NCI-H146 treated with DMSO at 0.1 percent for 48 hours (cell line): ENCODE measurements around the gene KSR2.

ENCODE experiments used
- DNase-seq: peaks from one replicate; lab custom pipeline; 2025; ENCODE audit not compliant: unreplicated experiment; lab: John Stamatoyannopoulos, UW

Gene KSR2

DNA sequence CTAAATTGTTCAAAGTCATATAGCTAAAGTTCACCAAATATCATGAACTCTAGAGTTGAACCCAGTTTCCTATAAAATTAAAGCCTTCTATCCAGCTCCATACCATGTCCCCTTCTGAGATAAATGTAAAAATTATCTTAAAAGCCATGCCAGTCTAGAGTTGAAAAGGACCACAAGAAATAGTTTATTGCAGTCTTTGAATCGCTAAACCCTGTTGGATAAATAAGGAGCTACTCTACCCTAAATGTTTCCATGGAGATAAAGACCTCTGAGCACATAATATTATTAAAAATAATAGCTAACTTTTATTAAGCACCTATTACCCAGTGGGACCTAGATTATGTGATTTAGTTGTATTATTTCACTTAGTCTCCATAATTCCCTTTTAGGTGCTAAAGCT is 379.8 kb downstream of the KSR2 start:
- no peak for DNase-seq

DNA sequence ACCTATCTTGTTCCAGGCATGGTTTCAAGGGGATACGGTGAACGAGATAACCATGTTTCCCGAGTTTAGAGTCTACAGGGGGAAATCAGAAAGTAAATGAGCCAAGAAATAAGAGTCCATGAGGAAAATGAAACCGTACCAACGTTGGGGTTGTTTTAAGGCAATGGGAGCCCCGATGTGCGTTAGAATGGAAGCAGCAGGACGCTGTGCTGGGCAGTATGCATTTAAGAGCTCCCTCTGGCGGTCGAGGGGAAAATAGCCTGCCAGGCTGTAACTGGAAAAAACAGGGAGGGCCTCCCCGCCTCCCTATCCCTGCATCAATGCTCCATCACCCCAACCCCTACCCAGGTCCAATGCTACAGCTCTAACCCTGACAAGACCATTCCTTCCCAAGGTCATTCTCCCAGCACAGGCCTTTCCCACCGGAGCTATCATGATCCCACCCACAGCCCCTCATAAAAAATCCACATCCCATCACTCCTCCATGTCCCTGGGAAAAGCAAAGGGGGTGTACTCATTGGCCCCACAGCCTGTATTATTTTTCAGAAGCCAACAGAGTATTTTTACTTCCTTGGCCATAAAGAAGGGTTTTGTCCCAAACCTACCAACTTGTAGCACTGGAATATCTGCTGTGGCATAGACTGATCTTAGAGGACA is 381.0 kb downstream of the KSR2 start:
- DNase-seq = peak; percentile 17

DNA sequence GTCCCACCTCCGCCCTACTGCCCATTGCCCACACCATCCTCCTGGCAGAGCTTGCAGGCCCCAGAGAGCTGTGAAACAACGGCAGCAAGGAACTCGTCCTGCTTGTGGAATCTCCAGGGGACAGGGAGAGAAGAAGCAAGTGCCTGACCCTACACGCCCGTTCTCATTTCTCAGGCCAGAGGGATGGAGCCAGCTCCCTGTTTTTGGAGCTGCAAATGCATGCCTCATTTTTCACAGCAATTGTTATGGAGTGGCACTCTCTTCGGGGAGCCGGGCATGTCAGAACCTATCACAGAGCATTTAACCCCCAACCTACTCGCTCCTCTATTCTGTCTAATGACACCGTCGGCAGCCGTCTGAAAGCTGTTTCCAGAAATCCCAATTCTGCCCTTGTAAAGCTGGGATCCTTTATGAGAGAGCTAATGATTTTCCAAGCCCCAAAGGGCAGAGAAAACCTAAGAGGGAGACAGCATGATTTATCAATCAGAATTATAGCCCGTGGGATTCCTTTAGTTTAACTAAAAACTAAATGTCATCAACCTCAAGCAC is 385.0 kb downstream of the KSR2 start:
- no peak for DNase-seq

DNA sequence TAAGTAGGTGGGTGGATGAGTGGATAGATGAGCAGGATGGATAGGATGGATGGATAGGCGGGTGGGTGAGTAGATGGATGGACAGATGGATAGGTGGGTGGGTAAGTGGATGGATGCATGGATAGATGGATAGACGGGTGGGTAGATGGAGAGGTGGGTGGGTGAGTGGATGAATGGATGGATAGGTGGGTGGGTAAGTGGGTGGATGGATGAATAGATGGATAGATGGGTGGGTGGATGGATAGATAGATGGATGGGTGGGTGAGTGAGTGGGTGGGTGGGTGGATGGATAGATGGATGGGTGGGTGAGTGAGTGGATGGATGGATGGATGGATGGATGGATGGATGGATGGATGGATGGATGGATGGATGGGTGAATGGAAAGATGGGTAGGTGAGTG is 385.7 kb downstream of the KSR2 start:
- no peak for DNase-seq

DNA sequence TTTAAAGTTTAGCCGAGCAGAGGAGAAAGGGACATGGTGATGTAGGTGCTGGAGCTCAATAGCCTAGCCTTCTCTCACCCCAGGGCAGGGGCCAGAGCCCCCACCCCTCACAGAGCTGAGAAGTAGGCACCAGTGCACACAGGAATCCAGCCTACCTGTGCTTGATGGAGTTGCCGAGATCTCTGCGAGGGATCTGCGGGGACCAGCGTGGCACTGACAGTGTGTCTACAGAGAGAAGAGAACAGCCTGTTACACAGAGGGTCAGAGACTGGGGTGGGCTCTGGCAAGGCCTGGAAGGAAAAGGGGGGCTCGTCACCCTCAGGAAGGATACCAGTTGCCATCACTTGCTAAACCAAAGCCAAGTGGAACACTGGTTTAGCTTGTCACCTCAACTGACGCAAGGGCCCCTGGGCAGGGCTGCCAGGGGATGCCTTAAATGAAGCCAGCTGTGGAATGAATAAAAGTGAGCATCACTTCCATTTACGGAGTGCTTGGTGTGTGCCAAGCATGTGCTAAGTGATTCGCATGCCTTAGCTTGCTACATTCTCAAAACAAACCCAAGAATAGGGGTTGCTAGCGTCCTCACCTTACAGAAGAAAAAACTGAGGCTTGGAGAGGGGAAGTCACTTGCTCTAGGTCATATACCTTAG is 386.5 kb downstream of the KSR2 start:
- DNase-seq = no peak

DNA sequence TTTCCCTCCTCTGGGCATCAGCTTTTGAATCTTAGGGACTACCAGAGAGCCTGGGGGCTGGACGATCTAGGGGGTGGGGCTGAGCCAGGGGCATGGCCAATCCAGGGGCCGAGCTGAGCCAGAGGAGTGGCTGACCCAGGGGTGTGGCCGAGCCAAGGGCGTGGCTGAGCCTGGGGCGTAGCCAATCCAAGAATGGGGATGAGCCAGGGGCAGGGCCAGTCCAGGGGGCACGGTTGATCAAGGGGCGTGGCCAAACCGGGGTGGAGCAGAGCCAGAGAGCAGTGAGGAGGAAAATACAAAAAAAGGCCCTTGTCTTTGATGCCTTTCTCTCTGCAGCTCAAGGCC is 388.1 kb downstream of the KSR2 start:
- DNase-seq = no peak

DNA sequence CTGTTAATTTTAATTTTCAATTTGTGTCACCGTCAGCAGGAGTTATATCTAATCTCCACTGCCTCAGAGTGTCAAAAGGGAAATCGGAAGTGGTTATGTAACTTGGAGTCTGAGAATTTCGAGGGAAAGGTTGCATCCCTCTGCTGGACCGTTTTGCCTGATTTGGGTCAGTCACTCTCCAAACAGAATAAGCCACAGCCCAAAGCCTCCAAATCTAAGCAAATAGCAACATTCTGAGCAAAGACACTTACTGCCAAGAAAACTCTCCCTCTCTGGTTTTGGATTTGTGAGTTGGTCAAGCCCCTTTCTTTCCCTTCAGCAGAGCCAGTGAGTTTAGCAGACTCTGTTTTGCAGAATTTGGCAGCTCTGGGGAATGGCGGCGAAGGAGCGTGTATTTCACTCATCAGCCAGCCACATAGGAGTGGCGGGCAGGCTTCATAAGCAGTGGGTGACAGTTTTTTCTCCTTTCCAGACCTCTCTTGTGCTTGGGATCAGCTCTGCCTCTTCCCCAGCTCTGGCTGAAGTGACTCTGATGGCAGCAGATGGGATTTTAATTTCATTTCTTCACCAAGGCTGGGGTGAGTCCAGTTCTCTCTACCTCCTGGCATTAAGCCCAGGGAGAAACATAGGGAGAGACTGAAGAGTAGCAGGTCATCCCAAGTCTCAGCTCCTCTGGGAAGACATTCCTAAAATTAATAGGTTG is 388.6 kb downstream of the KSR2 start:
- DNase-seq = no peak

DNA sequence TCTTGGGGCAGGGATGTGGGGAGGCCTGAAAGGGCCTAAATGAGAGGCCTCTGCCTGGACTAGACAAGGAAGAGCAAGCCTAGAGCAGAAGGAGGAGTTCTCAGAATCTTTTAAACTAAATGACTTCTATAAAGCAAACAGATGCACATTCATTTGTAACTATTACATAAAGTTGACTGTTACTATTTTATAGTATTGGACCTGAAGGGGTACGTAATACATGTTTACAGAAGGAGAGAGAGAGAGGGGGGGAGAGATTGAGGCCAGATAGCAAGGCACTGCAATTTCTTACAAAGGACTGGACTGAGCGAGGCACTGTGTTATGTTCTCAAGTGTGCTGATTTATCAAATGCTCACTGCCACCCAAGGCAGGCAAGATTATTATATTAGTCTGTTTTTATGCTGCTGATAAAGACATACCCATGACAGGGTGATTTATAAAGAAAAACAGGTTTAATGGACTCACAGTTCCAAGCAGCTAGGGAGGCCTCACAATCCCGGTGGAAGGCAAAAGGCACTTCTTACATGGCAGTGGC is 391.6 kb downstream of the KSR2 start:
- no peak for DNase-seq

DNA sequence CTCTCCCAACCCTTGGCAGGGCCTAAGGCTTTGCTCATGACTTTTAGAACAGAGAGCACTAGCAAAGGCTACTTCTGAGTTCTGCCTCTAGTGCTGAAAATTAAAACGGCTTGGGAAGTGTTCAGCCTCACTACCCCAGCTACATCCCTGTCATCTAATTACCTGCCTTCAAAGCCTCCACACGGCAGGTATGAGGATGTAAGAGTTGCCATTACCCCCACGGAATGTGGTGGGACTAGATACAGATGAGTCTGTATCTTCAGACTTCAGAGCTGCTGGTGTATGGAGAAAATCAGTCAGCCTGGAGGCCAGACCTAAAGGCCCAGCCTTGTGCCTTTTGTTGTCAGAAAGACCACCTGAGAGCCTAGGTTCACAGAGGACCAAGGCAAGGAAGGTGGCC is 392.7 kb downstream of the KSR2 start:
- DNase-seq = no peak

DNA sequence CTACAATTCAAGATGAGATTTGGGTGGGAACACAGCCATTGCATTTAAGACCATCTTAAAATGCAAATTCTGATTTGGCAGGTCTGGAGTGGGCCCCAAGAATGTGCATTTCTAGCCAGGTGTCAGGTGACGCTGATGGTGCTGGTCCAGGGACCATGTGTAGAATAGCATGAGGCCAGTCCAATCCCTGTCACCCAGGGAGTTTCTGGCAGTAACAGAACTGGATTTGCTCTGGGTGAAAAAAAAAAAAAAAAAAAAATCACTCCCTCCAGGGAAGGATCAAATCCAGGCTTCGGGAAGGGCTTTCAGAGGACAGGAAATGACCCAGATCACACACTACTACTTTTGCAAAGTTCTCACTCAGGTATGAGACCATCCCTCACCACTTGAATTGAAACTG is 394.1 kb downstream of the KSR2 start:
- DNase-seq = no peak

DNA sequence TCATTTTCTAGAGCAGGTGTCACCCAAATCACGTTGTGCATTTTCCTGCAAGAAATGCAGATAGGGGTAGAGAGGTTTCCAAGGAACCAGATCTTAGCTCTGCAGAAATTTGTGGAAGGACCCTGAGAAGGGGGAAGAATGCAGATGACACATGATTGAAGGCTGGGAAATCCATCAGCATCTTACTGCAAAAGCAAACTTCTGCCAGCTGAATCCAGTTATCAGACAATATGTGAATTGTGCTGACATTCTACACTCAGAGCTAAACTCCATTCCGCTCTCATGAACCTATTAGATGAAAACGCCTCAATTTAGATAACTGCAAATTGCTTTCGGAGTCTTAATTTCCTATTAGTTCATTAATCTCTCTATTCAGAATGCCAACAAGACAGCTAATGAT is 396.0 kb downstream of the KSR2 start:
- no peak for DNase-seq

DNA sequence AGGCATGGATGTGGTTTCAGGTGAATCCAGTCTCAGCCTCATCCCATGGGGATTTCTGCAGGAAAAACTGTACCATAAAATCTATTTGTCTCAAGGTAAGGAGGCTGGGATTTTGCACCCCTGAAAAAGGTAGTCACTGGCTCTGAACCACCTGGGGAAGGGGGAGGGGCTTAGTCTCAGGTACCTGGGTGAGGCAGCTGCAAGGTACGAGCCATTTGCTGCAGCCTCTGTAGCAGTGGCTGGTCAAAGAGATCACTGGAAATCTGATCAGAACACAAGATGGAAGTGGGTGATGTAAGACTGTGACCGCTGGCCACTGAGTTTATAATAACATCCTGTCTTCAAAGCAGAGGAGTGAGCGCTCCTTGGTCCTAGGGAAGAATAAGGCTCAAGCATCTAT is 397.5 kb downstream of the KSR2 start:
- DNase-seq = no peak

DNA sequence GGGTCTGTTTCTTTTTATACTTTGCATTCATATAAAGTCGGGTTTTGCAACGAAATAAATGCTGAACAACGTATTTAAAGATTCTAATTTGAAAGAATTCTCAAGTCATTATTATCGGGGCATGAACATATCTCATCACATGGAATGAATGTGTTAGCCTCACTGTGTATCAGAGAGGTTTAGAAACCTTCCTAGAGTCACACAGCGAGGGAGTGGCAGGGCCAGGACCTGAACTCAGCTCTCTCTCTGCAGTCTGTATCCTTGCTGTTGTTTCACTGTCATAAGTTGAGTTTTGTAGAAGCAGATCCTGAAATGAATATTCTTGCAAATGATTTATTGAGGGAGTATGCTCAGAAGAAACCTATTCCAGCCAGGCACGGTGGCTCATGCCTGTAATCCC is 398.2 kb downstream of the KSR2 start:
- no peak for DNase-seq

DNA sequence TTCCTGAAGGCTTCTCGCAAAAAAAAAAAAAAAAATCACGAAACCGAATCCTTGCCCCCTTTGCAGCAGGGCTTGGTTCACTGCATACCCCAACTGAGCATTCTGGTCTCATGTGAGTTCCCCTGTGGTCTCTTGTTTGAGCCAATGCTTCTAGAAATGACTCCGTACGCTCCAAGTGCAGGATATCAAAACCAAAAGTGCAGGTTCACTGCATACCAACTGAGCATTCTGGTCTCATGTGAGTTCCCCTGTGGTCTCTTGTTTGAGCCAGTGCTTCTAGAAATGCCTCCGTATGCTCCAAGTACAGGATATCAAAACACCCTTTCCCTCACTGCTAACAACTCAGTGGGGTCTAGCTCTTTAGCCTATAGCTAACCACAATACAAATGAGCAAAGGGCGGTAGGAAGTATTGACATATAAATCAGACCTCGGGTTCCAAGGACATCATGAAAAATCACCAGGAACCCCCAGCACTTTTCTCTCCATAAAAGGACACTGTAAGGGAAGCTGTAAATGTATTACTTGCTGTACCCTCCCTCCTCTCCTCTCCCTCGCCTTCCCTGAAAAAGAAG is 401.1 kb downstream of the KSR2 start:
- DNase-seq = no peak

DNA sequence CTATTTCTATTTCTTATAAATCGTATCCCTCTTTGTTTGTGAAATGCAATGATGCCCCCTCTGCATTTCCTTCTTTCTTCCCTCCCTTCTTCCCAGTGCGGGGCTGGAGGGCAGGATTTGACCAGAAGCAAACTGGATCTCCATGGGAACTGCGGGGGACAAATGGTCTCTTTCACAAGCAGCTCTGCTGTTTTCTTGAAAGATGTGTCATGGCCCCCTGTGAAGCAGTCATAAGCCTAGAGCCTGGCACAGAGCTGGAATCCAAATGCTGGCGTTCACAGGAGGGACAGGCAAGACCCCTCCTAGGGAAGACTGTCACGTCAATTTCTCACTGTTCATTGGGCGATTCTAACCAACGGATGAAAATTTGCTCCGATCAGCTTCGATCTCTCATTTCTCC is 403.9 kb downstream of the KSR2 start:
- DNase-seq = no peak

DNA sequence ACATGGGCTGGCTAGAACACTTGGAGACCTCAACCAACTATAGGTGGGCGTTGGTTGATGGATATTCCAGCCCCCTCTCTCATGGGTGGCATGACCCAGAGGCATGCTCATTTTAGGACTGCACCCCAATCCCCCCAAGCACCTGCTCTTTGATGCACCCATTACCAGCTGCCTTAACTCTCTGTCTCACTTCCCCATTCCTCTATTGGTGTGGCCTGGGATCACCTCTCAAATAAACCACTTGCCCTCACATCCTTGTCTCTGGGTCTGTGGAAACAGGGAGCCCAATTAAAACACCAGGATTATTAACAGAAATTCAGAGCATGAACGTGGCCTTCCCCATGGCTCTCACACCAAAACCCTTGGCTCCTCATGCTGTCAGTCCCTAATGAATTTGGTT is 405.1 kb downstream of the KSR2 start:
- DNase-seq = no peak

DNA sequence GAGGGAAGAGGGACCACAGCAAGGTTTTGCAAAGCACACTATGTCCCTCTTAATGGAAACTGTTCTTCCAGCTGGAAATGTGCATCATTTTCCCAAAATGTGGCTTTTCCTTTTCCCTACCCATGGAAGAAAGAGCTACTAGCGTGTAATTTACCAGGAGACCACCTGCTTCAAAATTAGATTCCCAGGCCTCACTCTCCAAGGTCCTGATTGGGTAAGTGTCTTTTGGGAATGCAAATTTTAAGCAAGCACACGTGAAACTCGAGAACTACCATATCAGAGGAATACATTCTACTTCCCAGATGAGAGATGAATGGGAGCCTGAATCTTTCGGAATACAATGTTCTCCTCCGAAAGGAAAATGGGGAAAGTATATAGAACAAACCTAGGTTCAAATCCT is 405.8 kb downstream of the KSR2 start:
- no peak for DNase-seq

DNA sequence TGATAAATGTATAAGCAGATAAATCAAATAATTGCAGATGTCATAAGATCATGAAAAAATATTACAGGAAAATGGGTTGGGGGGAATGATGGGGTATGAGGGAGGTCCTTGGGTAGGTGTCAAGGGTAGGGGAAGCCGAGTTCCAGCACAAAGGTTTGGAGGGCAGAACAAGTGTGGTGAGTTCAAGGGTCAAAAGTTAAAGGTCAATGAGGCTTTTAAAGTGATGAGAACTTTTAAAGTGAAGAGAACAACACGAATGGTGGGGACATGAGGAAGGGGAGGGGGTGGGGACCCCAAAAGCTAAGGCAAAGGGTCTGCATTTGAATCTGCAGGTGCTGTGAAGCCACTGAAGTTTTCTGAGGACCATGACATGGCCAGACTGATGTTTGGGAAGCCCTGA is 406.8 kb downstream of the KSR2 start:
- no peak for DNase-seq

DNA sequence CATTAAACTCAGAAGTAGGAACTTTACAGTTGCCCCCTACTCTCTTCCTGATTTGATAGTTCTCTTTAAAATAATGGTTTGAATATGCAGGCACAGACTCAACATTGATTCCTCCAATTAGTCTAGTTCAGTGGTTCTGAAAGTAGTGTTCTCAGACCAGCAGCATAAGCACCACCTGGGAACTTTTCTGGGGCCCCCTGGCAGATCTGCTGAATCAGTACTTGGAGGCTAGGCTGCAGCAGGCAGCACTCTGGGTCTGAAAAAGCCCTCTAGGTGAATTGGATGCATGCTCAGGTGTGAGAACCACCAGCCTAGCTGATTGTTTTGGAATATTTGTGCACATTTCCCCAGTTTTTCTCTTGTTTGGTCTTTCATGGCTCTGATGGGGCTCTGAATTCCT is 408.8 kb downstream of the KSR2 start:
- DNase-seq = no peak

DNA sequence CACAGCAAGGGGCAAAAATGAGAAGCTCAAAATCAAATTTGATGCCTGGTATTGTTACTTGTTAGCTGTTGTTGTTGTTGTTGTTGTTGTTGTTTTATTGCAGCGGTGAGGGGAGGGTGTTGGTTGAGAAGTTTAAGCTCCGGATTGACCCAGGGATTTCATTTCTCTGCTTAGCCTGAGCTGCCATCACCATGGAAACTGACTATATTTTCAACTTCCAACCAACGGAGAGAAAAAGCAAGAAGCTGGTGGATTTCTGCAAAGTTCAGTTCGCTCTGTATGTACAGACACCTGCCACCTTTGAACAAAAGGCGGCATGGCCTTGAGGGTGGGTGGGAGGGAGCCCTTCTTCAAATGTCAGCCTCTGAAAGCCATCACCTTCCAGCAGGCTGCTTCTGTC is 412.9 kb downstream of the KSR2 start:
- DNase-seq = no peak

DNA sequence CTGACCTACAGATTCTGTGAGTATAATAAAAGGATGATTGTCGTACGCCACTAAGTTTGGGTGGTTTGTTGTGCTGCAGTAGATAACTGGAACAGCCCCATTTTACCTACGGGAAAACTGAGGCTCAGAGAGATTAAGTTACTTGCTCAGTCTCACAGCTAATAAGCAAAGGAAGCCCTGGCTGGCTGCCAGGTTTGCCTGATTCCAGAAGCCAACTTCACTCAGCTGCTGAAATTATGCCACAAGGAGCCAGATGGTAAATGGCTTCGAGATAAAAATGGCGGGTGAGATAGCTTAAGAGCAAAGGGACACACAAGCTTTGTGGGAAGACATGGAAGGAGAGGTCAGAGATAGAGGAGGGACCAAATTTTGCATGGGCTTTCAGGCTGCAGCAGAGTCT is 415.8 kb downstream of the KSR2 start:
- DNase-seq = no peak

DNA sequence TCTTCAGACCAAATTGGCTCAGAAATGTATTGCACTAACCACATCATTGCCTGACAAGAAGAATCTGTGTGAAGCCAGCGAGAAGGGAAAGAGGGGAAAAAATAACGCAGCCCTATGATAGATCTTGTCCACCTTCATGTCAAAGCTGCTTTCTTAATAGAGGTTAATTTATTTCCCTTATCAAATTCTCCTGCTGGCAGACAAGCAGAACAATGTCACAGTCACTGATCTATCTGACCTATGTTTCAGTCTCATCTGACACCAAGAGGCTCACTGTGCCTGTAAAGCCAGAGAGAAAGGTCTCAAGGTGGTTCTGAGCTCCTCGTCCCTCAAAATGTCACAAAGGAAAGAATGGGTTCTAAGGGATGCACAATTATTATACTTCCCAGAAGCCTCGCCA is 417.1 kb downstream of the KSR2 start:
- no peak for DNase-seq
